HG03025 (cell line): ENCODE data around the gene ALOXE3.
A peak's percentile ranks its signal among the peaks of the same experiment; 100 is the strongest.
"Not testable (repeated sequence)": the region's sequence is repeated elsewhere in the genome, so short reads cannot be mapped to it uniquely, and the experiment has no call there.

ENCODE experiments used
- ATAC-seq: cut with Tn5 transposase; IDR thresholded peaks from one replicate; pipeline ENCODE4 v1.9.1; 2021; ENCODE audit warnings: mild to moderate bottlenecking, moderate library complexity; ENCODE audit not compliant: unreplicated experiment, low FRiP score

ALOXE3 gene

GRCh38 chr17:8123695-8124349 is 5.5 kb upstream of the ALOXE3 start, which contains the start of gene HES7:
HES7 (minus strand) TSS chr17:8124106; CDS start chr17:8124084, 22 bp downstream.
- ATAC-seq: no peak

GRCh38 chr17:8122924-8123694 is 4.8 kb upstream of the ALOXE3 start:
- no peak for ATAC-seq

DNA sequence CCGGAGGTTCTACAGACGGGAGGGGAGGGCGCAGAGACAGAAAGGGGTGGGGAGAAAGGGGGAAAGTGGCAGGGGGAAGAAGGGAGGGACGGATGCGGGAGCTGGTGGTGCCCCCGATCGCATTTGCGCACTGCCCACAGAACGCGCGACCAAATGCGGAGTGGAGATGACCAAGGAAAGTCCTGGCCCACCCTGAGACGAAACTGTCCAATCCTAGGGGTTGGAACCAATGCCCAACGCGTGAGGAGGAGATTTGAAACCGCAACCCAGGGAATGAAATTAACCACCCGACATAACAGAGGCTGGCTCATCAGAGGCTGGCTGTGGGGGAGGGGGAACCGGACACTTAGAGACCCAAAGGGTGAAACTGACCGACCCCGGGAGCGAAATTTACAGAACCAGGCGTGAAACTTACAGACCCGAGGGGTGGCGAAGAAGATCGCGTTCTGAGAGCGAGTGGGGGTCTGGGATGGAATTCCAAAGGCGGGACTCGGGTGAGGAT is 4.2 kb upstream of the ALOXE3 start:
- ATAC-seq: no peak

GRCh38 chr17:8121681-8122421 is 3.5 kb upstream of the ALOXE3 start:
- ATAC-seq: no peak

- no peak for ATAC-seq
Observed at GRCh38 chr17:8121407-8121680, 3.0 kb upstream of the ALOXE3 start.

DNA sequence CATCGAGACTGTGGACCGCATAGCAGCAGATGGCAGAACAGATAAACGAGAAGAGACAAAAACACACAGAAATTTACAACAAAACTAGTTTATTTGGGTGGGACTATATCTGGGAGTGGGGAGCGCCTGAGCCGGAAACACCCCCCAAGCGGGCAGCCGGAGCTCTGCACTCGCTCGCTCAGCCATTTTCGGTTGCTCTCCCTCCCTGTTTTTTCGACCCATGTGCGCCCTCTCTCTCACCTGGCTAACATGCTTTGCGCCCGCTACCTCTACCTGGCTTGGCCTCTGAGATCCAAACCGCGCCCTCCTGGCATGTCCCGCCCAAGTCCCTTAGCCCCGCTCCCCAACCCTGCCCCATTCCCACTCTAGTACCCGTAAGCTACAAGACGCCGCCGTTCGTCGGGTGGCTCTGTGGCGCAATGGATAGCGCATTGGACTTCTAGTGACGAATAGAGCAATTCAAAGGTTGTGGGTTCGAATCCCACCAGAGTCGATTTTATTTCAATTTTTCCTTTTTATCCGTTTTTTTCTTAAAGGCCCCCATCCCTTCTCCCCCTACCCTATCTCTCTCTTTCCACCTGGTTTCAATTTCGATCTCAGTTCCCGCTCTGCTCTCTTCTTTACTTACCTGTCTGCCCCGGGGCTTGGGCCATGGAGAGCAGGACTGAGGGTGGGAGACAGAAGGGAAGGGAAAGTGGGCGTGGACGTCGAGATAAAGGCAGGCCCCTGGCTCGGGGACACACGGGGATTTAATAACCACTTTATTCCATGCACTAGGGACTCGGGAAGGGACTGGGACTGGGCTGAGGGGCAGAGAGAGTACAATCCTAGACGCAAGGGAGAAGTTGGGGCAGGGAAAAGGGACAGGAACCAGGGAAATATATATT is 2.4 kb upstream of the ALOXE3 start:
- ATAC-seq: no peak

DNA sequence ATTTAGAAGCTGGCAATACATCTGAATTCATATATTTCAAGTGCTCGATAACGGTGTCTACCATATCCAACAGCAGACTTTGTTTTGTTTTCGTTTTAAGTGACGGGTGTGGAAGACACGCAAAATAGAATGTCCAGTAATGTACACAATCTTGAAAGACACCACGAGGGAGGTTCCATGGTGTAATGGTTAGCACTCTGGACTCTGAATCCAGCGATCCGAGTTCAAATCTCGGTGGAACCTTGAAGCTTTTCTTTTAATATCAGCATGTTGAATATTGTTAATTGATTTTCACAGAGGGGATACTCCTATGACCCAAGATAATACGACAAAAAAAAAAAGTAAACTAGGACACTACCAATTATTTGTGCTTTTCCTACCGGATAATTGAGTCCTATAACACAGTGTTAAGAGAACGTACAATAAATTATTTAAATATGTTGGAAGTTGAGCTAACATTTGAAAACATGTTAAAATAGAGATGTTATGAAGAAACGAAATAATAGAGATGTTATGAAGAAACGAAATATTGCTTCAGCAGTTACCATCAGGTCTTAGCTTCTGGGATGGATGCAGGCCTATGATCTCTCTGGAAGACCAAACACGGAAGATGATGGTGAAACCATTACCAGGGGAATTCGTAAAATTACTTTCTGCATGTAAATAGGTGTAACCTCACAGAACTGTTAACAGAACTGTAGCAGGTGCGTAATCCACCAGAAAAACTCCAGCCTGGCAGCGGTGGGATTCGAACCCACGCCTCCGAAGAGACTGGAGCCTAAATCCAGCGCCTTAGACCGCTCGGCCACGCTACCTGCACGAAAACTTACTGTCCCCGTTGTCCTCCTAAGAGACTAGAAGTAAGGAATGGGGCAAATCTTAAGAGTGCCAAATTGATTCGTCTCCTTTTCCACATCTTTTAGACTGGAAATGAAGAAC is 1.5 kb upstream of the ALOXE3 start:
- peak; percentile 25 for ATAC-seq

- peak; percentile 33 for ATAC-seq
Observed at GRCh38 chr17:8118769-8119580, 661 bp upstream of the ALOXE3 start.

- ATAC-seq: no peak
Observed at GRCh38 chr17:8117367-8117979, 841 bp downstream of the ALOXE3 start.

DNA sequence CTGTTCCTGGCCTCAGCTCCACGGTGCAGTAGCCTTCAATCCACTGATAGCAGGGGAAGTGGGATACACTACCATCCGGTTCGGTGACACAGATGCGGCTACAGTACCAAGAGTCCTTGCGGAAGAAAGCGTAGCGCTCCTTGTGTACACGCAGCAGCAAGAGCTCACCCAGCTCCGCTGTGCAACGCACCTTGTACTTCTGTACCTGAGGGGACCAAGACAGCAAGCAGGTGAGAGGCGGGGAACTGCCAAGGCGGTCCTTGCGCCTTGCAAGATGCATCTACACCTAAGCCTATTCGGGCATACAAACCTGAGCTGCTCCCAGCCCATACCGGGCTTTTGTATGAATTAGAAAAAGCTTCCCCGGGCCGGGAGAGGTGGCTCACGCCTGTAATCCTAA is 1.5 kb downstream of the ALOXE3 start:
- no peak for ATAC-seq

GRCh38 chr17:8110907-8111306 is 7.4 kb downstream of the ALOXE3 start:
- no peak for ATAC-seq

GRCh38 chr17:8110456-8110804 is 7.9 kb downstream of the ALOXE3 start:
- no peak for ATAC-seq

GRCh38 chr17:8109661-8110455 is 8.5 kb downstream of the ALOXE3 start:
- ATAC-seq: no peak

DNA sequence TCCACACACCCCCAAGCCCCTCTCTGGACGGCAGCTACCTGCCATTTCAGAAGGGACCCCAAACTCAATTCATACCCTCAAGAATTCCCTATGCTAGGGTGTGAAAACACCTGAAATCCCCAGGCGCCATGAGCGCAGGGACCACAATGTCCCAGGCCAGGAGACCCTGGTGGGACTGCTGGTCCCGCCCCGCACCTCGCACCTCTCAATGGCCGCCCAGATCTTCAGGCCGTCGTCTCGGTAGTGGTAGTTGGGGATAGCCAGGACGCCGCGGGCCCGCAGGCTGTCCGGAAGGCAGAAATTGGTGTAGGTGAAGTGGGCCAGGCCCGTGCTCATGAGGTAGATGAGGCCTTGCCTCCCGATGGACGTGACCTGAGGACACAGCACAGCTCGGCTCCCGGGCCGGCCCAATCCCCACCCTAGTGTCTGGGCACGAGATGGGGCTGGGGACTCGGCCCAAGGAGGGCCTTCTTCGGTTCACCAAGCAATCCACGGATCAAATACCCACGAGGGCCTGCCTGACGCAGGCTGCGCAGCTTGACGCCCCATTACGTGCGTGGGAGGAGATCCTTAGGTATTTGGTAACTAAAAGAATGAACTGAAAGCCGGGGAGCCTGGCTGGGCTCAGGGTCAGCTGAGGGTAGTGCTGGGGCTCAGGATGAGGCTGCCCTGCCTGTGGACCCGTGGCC is 9.2 kb downstream of the ALOXE3 start:
- ATAC-seq: no peak

DNA sequence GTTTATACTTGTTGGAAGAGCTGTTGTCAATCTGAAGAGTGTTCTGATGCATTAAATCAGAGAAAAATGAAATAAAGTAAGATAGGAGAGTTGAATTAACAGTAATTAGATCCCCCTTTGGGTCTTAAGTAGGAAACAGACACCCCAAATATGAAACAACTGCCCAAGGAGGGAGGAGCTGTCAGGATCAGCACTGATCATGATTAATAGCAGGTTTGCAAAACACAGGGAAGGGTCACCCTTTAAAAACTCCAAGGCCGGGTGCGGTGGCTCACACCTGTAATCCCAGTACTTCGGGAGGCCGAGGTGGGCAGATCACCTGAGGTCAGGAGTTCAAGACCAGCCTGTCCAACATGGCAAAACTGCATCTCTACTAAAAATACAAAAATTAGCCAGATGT is 11.3 kb downstream of the ALOXE3 start:
- not testable (repeated sequence) for ATAC-seq

DNA sequence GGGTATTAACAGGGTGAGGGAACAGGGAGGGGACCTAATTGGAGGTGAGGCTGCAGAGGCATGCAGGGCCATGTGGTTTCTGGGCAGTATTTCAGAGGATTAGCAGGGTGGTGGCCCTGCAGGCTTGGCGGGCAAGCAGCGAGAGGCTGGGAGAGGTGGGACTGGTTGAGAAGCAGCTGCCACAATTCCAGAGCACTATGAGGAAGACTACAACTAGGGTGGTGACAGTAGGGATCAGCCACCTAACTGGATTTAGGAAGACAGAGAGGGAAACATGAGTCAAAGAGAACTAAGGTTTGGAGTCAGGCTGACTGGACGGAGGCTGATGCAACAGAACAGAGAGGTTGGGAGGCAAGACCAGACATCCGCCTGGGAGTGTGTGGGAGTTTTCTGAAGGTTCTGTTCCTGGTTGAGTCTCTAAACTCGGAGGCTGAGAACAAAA is 12.3 kb downstream of the ALOXE3 start:
- no peak for ATAC-seq

GRCh38 chr17:8104911-8105310 is 13.4 kb downstream of the ALOXE3 start:
- ATAC-seq: no peak
